ENCODE results near the gene ADM. TPM values are rescaled to one million over a fixed set of nuclear protein-coding genes. Genes with fewer than 3 reads are reported as not detected.

ADM gene
- total RNA-seq, 1 experiment from 2014 or later, result 21.9 TPM

- BruUV-seq (replicated peaks), result no TSS peak
- H3K27me3 ChIP-seq (ENCODE audit: insufficient read depth, low read depth), result no peaks in the 10 kb centered on the region
- peak overlapping the region; percentile 74 for H3K4me2 ChIP-seq
- H3K9me3 ChIP-seq (ENCODE audit: insufficient read depth, low read depth), result no peaks in the 10 kb centered on the region
- no peak for DNase-seq
- no peaks in the 10 kb centered on the region for H3K36me3 ChIP-seq (ENCODE audit: low read depth)
- CTCF ChIA-PET, result interaction anchor here (1.6 kb wide), 1 partner anchor 25 kb away, joined by 4 read pairs; no protein-coding TSS in a partner anchor
- no peaks in the 10 kb centered on the region for H3K79me2 ChIP-seq (ENCODE audit: low read depth)
- H2AFZ ChIP-seq, result no peak overlapping the region
- no peaks in the 10 kb centered on the region for H4K20me1 ChIP-seq (ENCODE audit: insufficient read depth)
- peak overlapping the region; percentile 35; the same call in 1 of the 2 replicates for H3K4me3 ChIP-seq
- POLR2A ChIA-PET (ENCODE audit: unreplicated experiment), result interaction anchor here (0.6 kb wide), 1 partner anchor 138 kb away, joined by 7 read pairs; no protein-coding TSS in a partner anchor
- H3K4me1 ChIP-seq (replicated peaks; ENCODE audit: insufficient read depth), result peaks cover 45% of the 10 kb centered on the region
- intact Hi-C loops (cut with micrococcal nuclease; ENCODE audit: unreplicated experiment), result loop anchor here (5.0 kb wide), 1 partner anchor 44 kb away; the partner anchor contains the start of gene ADM
- no peaks in the 10 kb centered on the region for H3K9me2 ChIP-seq (ENCODE audit: insufficient read depth)
- TF ChIP-seq CTCF (conservative IDR thresholded peaks at IDR 0.05) (no peak), EZH2 (IDR thresholded peaks at IDR 0.05; ENCODE audit: low read depth) (no peak)
- H3F3A ChIP-seq (ENCODE audit: insufficient read depth, low read depth), result peaks cover 37% of the 10 kb centered on the region
- peak overlapping the region; percentile 72 for H3K27ac ChIP-seq
Measured at GRCh38 chr11:10351435-10351764, 46.5 kb downstream of the ADM start.

GRCh38 chr11:10351765-10352641 lies 47.1 kb downstream of the ADM start:
- Histone ChIP-seq H3K9me2 (ENCODE audit: insufficient read depth) (no peaks in the 10 kb centered on the region), H2AFZ (no peak overlapping the region), H3K79me2 (ENCODE audit: low read depth) (no peaks in the 10 kb centered on the region), H3K4me3 (peak overlapping the region; percentile 35; the same call in 1 of the 2 replicates), H3F3A (ENCODE audit: insufficient read depth, low read depth) (peaks cover 37% of the 10 kb centered on the region), H3K9me3 (ENCODE audit: insufficient read depth, low read depth) (no peaks in the 10 kb centered on the region), H3K4me1 (replicated peaks; ENCODE audit: insufficient read depth) (peaks cover 45% of the 10 kb centered on the region), H3K36me3 (ENCODE audit: low read depth) (no peaks in the 10 kb centered on the region), H3K4me2 (peak overlapping the region; percentile 74), H4K20me1 (ENCODE audit: insufficient read depth) (no peaks in the 10 kb centered on the region), H3K27me3 (ENCODE audit: insufficient read depth, low read depth) (no peaks in the 10 kb centered on the region), H3K27ac (peak overlapping the region; percentile 72)
- DNase-seq, result peak; percentile 37 to 92
- CTCF ChIA-PET, result interaction anchor here (0.6 to 1.6 kb wide), 2 partner anchors 25 to 778 kb away, joined by 4 read pairs; partner anchors contain the start of gene WEE1
- no TSS peak for BruUV-seq (replicated peaks)
- TF ChIP-seq EZH2 (IDR thresholded peaks at IDR 0.05; ENCODE audit: low read depth) (no peak), CTCF (conservative IDR thresholded peaks at IDR 0.05) (no peak)
- intact Hi-C loops (cut with micrococcal nuclease; ENCODE audit: unreplicated experiment), result loop anchor here (5.0 kb wide), 1 partner anchor 45 kb away; the partner anchor contains the start of gene ADM
- POLR2A ChIA-PET (ENCODE audit: unreplicated experiment), result interaction anchor here (0.5 to 0.6 kb wide), 3 partner anchors 47 to 139 kb away, joined by 7 to 13 read pairs (median 12); partner anchors contain the start of gene ADM

GRCh38 chr11:10352921-10353550 lies 48.2 kb downstream of the ADM start:
- Histone ChIP-seq H3K27me3 (ENCODE audit: insufficient read depth, low read depth) (no peaks in the 10 kb centered on the region), H3K4me1 (replicated peaks; ENCODE audit: insufficient read depth) (peaks cover 45% of the 10 kb centered on the region), H3K9me3 (ENCODE audit: insufficient read depth, low read depth) (no peaks in the 10 kb centered on the region), H3K79me2 (ENCODE audit: low read depth) (no peaks in the 10 kb centered on the region), H3K9me2 (ENCODE audit: insufficient read depth) (no peaks in the 10 kb centered on the region), H4K20me1 (ENCODE audit: insufficient read depth) (no peaks in the 10 kb centered on the region), H3K27ac (no peak overlapping the region), H3K4me2 (no peak overlapping the region), H3K36me3 (ENCODE audit: low read depth) (no peaks in the 10 kb centered on the region), H3F3A (ENCODE audit: insufficient read depth, low read depth) (peaks cover 37% of the 10 kb centered on the region), H2AFZ (no peak overlapping the region), H3K4me3 (no peak overlapping the region)
- CTCF ChIA-PET, result no interaction called here
- intact Hi-C loops (cut with micrococcal nuclease; ENCODE audit: unreplicated experiment), result loop anchor here (5.0 kb wide), 1 partner anchor 46 kb away; the partner anchor contains the start of gene ADM
- TF ChIP-seq EZH2 (IDR thresholded peaks at IDR 0.05; ENCODE audit: low read depth), result no peak
- no TSS peak for BruUV-seq (replicated peaks)
- DNase-seq, result no peak
- POLR2A ChIA-PET (ENCODE audit: unreplicated experiment), result no interaction called here

All from PC-9 (cell line).